GM18868 (cell line): ENCODE measurements around the gene BAD.

ENCODE experiments used
- ATAC-seq: cut with Tn5 transposase; IDR thresholded peaks from one replicate; pipeline ENCODE4 v1.9.1; 2021; ENCODE audit warnings: mild to moderate bottlenecking, moderate library complexity; ENCODE audit not compliant: unreplicated experiment

The BAD gene

DNA sequence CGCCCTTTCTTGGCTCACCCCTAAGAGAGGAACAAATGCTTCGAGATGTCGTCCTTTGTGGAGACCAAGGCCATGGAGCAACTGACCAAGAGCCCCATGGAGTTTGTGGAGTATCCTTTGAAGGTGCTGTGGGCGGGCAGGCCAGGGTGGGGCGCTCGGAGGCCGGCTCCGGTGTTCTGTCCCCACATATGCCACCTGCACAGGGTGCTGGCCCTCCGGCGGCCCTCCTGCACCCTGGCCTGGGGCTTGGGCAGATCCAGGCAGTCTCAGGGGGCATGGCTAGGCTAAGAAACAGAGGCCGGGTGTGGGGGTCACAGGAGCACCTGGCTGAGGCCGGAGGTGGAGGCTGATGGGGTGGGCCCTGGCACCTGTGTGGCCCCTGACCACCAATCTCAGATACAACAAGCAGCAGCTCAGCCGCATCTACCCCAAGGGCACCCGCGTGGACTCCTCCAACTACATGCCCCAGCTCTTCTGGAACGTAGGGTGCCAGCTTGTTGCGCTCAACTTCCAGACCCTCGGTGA, 22.8 kb downstream of the BAD start:
- ATAC-seq = no peak

DNA sequence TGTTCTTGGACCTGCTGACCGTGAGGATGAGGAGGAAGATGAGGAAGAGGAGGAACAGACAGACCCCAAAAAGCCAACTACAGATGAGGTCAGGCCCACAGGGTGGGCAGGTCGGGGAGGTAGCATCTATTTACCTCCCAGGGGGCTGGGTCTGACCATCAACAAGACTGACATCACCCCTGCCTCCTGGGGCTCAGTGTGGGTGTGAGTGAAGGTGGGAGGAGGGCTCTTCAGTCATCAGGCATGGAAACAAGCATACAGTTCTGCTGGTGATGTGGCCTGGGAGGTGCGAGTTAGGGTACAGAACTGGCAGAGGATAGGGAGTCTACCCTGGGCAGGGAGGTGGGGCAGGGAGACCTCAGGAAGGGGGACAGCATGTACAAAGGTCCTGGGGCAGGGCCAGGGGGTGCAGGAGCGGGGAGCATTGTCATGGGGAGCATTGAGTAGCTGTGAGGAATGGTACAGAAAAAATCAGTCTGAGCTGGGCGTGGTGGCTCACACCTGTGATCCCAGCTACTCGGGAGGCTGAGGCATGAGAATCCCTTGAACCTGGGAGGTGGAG, 24.2 kb downstream of the BAD start:
- ATAC-seq = no peak

DNA sequence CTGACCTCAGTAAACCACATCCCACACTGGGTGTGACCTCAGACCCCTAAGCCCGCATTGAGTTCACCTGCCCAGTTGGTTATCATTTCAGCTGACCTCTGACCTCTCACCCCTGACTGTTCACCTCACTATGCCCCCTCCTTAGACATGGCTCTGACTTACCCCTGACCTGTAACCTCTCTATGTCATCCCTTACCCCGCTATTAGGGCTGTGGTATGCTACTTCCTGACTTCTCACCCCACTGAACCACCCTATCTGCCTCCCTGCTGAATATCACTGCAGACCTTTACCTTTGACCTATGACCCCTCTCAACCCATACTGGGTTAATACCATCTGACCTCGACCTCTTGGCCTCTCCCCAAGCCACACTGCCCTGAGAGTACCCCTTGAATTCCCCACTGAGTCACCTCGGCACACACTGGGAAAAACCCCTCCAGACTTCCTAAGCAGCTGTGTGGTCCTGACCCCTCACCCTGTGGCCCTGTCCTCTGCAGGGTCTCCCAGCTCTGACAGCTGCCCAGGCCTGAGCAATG, 24.9 kb downstream of the BAD start:
- no peak for ATAC-seq

DNA sequence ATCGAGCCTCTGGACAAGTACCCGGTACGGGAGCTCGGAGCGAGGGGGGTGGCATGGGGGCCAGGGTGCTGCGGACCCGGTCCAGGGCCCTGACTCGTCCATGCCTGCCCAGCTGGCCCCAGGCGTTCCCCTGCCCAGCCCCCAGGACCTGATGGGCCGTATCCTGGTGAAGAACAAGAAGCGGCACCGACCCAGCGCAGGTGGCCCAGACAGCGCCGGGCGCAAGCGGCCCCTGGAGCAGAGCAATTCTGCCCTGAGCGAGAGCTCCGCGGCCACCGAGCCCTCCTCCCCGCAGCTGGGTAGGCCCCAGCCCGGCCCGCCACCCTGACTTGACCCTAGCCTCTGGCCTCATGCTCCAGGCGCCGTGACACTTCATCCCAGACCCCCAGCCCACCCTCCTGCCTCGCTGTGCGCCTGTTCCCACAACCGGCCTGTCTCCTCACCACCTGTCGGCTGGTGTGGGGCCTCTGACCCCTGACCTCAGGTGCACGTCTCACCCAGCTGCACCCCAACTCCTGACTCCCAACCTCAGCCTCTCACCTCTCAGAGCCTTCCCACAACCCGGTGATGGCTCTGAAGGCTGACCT, 25.4 kb downstream of the BAD start:
- ATAC-seq = no peak

DNA sequence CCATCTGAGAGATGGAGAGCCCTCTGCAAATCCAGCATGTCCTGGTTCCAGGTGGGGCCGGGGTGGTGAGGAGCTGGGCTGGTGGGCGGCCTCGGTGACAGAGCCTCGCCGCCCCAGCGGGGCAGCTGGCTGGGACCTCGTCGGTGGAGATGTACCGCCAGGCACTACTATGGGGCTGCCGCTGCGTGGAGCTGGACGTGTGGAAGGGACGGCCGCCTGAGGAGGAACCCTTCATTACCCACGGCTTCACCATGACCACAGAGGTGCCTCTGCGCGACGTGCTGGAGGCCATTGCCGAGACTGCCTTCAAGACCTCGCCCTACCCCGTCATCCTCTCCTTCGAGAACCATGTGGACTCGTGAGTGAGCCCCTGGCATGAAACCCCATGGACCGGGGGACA, 26.1 kb downstream of the BAD start:
- no peak for ATAC-seq

DNA sequence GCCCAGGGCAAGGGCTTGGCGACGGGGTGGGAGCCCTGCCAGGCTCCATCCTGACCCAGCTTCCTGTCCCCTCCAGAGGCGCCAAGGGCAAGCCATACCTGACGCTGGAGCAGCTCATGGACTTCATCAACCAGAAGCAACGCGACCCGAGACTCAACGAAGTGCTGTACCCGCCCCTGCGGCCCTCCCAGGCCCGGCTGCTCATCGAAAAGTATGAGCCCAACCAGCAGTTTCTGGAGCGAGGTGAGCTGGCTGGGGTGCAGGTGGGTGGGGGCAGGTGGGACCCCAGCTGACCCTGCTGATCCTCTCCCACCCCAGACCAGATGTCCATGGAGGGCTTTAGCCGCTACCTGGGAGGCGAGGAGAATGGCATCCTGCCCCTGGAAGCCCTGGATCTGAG, 28.2 kb downstream of the BAD start:
- no peak for ATAC-seq

DNA sequence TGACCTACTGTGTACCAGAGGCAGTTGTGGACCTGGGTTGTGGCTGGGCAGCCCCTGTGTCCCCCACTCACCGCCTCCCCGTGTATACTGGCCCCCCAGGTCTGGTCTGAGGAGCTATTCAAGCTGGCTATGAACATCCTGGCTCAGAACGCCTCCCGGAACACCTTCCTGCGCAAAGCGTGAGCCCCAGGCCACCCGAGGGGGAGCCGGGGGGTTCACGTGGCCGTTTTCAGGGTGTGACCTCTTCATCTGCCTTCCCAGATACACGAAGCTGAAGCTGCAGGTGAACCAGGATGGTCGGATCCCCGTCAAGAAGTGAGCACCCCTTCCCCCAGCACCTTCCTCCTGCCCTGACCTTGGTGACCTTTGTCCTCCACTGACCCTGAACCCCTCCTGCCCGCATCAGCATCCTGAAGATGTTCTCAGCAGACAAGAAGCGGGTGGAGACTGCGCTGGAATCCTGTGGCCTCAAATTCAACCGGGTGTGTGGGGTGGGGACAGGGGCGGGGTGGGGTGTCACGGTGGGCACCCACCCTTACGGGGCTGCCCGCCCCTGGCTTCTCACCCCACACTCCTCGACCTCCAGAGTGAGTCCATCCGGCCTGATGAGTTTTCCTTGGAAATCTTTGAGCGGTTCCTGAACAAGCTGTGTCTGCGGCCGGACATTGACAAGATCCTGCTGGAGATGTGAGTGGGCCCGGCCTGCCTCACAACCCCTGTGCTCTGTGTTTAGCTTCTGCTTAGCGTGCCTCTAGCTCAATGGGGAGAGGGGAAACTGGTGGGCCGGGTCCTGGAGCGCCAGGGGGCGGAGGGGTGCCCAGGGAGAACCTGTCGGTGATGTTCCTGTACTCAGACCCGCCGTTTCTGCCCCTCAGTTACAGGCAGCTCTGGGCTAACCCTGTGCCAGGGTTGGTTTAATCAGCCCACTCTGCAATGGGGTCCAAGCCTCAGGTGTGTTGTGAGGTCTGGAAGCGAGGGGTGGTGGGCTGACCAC, 29.0 kb downstream of the BAD start:
- ATAC-seq = no peak

DNA sequence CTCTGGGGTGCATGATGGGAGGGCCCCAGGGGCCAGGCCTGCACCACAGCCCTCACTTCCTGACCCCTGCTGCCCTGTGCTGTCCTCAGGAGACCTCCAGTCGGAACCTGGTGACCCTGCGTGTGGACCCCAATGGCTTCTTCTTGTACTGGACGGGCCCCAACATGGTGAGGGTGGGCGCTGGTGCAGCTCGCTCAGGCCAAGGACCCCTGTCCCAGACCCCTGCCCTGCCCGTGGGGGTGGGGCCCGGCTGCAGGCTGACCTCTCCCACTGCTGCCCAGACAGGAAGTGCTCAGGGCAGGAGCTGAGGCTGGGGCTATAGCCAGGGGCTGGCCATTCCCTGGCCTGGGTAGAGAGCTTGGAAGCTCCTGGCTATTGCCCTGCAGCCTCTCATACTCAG, 30.1 kb downstream of the BAD start:
- ATAC-seq = no peak

DNA sequence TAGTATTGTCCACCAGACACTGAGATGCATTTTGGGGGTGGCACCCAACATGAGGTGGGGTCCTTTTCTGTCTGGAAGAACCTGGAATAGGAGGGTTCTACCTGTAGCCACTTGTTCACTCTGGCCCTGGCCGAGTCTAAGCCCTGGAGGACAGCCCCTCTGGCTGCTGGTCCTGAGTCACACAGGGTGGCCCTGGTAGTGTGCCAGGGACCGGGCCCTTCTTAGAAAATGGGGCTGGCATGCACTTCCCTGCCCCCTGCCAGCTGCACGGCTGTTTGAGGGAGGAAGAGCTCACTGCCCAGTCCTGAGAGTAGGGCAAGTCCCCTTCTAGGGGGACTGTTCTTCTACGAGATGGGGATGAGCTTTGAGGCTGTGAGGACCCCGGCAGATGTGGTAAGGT, 31.0 kb downstream of the BAD start:
- no peak for ATAC-seq

DNA sequence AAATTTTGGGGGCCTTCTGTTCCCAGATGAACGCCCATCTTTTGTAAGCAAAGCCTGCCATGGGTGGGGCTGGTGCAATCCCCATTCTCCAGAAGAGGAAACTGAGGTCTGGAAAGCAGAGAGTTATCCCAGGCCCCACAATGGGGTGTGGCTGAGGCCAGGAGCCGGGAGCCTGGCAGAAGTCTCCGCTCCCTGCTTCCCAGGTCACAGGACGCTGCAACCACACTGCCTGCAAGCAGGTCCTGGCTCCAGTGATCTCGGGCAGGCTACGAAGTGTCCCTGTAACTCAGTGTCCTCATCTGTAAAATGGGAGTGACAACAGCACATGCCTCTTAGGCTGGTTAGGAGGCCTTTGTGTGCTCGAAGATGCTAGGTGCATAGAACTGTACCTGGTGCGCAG, 31.4 kb downstream of the BAD start:
- no peak for ATAC-seq

DNA sequence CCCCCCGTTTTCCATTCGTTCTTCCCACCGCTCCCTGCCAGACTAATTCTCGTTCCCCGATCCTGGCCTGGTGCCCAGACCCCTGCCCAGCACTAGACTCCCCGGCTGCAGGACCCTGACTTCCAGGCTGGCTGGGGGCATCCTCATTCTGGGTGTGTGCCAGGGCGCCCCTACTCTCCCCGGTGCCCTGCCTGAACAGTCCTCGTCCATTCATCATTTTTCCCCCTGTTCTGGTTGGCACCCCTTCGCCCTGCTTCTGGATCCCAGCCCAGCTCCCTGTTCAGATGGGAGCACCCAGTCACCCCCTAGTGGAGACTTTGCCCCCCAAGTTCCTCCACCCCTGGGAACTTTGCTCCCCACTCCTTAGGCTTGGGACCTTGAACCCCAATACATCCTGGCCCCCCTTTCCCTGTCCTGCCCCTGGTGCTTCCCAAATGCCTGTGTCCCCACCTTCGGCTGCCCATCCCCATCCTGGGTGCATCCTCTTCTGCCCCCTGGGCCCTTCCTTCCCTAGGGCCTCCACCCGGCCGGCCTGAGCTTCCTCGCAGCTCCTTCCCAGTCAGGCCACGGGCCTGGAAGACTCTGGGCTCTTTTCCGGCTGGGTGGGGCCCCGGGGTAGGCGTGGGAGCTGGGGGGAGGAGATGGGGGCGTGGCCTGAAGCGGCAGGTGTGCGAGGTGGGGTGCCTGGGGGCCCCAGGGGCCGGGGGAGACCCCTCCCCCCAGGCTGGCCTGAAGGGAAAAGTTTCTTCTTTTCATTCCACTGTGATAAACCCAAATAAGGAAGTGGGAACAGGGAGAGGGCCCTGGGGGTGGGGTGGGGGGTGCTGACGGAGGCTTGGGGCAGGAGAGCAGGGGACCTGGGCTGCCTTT, 32.2 kb downstream of the BAD start:
- no peak for ATAC-seq

DNA sequence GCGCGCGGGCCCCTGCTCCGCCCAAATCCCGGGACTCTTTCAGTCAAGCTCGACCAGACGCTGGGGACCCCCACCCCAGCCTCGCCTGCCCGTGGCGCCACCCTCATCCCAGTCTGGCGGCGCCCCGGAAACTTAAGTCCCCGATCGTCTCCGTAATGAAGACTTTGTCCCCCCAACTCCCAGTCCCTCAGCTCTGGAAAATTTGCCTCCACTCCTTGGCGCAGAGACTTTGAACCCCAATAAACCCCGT, 32.8 kb downstream of the BAD start:
- ATAC-seq = no peak

DNA sequence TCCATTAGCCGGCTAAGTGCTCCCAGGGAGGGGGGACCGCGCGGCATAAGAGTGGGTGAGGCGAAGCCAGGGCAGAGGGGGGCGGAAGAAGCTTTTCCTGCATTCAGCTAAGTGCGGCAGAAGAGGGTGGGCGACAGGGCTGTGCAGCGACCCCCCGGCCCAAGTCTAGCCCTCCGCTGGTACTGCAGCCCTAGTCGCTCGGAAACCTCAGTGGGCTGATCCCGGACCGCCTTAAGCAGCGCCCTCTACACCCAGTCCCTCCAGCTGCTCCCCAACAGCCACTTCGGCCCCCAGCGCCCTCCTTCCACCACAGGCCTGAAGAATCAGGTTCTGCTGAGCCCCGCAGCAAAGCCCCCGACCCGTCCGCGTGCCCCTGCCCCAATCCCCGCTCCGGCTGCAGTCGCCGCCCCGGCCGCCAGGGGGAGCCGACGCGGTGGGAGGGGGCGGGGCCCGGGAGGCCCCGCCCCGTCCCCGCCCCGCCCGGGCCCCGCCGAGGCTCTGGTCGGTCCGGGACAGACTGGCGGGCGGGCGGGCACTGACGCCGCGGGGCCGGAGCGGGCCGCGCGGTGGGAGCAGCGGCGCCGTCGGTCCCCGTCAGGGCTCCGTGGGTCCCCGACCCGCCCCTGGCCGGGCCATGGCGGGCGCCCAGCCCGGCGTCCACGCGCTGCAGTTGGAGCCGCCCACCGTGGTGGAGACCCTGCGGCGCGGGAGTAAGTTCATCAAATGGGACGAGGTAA, 33.3 kb downstream of the BAD start, which contains the start of gene PLCB3:
TSS of gene PLCB3 (plus strand) at position 515 of the 737 bp plus-strand sequence. CDS start at position 635, 120 bp downstream.
- peak; percentile 52 for ATAC-seq

DNA sequence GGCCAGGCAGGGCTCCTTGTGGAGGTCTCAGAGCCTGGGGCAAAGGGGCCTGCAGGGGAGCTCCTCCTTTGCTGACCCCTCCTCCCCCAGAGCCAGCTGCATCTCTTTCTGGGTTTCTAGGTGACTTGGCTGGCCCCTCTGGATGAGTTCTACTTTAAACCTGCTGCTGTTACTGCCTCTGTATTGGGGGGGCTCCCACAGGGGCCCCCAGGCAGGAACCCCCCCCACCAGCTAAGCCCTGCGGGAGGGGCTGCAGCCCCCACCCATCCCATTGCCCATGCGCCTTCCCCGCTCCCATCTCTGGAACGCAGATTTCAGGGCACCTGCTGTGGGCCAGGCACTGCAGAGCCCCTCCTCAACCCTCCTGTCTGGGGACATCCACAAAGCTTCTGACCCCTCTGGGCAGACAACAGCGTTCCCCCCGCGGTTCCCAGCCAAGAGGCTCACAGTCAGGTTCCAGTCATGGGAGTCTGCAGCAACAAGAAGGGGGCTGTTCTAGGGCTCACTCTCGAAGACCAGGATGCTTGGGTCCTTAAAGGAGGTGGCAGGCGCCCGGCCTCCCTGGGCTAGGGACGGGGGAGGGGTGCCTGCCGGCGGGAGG, 34.0 kb downstream of the BAD start:
- ATAC-seq = no peak

DNA sequence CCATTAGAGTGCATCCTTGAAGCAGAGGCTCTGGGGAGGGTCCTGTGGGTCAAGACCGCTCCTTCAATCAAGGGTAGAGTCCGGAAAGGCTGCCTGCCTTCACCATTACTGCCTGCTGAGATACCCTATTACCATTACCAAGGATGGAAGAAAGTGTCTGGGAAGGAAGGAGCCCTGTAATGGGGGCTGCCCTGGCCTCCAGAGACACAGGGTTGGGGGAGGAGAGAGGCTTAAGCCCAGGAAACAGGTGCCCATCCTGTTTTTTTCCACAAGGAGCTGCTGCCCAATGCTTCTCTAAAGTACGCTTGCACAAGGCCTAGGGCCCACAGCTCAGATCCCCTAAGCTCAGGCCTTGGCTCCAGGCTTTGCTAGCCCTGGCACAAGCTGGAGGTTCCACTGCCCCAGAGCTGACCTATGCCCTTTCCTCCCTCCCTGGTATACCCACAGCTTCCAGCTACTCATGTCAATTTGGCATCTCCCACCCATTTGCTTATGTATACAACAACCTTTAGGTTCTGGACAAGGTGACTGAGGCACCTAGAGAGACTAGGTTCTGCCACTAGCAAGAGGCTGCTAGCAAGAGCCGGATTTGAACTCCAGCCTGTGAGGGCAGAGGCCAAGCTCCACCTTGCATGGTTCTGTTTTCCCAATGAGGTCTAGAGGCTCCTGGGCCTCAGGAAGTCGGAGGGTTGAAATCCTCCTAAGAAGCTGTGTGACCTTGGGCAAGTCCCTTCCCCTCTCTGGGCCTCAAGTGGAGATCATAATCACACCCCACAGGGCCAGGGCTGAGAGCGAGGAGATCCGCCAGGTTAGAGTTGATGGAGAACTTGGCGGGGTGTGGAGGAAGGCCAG, 34.7 kb downstream of the BAD start:
- ATAC-seq = no peak

DNA sequence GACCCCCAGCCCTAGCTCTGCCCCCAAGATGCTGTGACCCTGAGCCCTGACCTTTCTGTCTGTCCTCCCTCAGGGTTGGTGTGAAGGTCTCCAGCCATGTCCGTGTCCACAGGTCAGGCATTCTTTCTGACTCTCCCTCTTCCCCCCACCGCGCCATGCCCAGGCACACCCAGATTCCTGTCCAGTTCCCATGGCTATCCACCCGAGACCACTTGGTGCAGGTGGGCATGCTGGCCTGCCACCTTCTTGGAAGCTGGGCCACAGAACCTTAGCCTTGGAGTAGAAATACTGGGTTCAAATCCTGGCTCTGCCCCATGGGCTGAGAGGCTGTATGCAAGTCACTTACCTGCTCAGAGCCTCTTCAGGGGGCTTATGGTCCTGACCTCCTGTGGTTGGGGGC, 35.4 kb downstream of the BAD start:
- ATAC-seq = no peak

DNA sequence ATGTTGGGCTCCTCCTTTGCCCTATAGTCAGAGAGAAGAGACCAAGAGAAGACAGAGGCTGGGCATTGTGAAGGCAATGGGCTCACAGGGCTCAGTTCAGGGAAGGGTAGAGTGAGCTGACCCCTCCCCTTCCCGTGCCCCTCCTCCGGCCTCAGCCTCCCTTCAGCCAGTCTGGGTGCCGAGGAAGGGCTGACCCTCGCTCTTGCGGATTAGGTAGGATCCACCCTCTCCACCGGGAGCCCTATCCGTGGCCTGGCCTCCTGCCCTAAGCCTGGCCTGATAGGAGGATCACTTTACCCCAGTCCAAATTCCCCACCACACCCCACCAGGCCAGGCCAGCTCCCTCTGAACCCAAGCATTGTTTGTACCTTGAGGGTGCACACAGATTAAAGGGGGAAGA, 35.9 kb downstream of the BAD start:
- ATAC-seq = no peak

DNA sequence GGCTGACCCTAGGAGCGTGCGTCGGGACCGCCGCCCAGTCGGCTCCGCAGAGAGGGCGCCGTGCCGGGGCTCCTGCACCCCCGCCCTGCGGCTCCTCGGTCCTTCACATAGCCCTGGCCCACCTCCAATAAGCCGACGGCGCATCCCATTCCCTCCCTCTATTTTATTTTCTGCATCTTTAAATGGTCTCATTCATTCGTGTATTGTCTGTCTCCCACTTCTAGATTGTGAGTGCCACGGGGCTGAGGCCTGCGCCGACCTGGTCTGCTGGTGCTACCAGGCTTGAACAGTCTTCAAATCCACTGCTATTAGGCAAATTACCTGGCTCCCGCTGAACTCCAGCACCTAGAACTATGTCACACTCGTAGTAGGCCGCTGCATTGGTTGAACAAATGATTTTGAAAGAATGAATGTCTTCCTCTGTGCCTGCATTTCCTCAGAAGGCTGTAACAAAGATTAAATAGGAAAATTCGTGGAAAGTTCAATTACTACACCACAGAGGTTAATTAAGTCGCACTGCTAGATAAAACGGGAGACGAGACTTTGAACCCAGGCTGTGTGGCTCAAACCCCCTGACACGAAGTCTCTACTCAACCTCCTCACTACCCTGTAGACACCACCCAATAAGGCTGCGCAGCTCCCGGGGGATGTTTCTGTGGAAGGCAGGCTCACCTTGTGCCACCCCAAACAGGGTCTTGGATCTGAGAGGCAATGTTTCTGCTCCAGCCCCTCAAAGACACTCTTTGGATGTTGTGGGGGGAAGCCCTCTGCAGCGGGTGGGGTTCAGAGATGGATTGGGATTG, 36.5 kb downstream of the BAD start:
- ATAC-seq = no peak
